Colonic mucosa (tissue), 4 donors: ENCODE measurements around the gene MAP2K1. TPM values are rescaled to one million over a fixed set of nuclear protein-coding genes. Genes with fewer than 3 reads are reported as not detected.
"Not testable (repeated sequence)": the region's sequence is repeated elsewhere in the genome, so short reads cannot be mapped to it uniquely, and the experiment has no call there.

Experiments
- DNase-seq: peaks from one replicate; pipeline ENCODE4 v3.0.0-alpha.2; 2020
- H3K27ac ChIP-seq: fragments of 200-600 bp; one replicate; pipeline ENCODE4 v1.8.0; 2021
- H3K27me3 ChIP-seq: fragments of 200-600 bp; one replicate; pipeline ENCODE4 v1.8.0; 2021
- H3K36me3 ChIP-seq: fragments of 200-600 bp; one replicate; pipeline ENCODE4 v1.8.0; 2021
- H3K4me1 ChIP-seq: fragments of 200-600 bp; one replicate; pipeline ENCODE4 v1.8.0; 2021; ENCODE audit warnings: mild to moderate bottlenecking
- H3K4me3 ChIP-seq: fragments of 200-600 bp; one replicate; pipeline ENCODE4 v1.8.0; 2021
- H3K9ac ChIP-seq, 2 donors: one replicate each; pipeline ENCODE4 v1.7.0; 2013; ENCODE audit warnings: control low read depth in 2 of 2, low read depth in 2 of 2, low read length in 2 of 2
- H3K9me3 ChIP-seq: fragments of 200-600 bp; one replicate; pipeline ENCODE4 v1.8.0; 2021
- CTCF ChIP-seq: fragments of 200-600 bp; IDR thresholded peaks from one replicate; pipeline ENCODE4 v1.8.0; 2022; ENCODE audit warnings: antibody characterized with exemption, mild to moderate bottlenecking
- intact Hi-C: fragments of 100-400 bp; cut with DNase I; formaldehyde crosslinking; loops from one replicate; pipeline ENCODE4 v1.14.1; 2022
- total RNA-seq, 2 donors: library from RNA; stranded (reverse); fragmentation: NEBNext Ultra II Directional in 1 of 2; extraction: Animal tissue kit (Norgen Biotek cat#: 25700) in 1 of 2; gene quantifications; one replicate each; pipeline ENCODE4 v1.2.1, GENCODE V29; 2021
- donor health status: healthy.
- donor health status: DM: no; HTN: no; CAD: no.
- donor health status: DM: no; HTN: no; CAD: no.

MAP2K1 gene
- total RNA-seq, 2 donors from 2014 or later, result 50.0 to 53.2 TPM

DNA sequence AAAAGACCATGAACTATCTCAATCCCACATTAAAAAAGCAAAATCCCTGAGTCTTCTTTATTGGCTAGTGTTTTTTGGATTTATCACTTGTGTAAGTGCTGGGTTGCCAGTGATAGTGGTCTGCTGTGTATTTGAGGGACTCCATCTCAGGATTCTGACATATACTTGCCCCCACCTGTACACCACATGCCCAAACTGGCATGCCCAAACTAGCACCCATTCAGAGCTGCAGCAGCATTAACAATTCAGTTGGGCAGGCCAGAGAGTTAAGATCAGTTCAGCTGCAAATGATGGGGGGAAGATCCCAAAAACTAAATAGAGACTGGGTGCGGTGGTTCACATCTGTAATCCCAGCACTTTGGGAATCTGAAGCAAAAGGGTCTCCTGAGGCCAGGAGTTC lies 23.9 kb upstream of the MAP2K1 start:
- H3K4me1 ChIP-seq, result no peaks in the 10 kb centered on the region
- intact Hi-C loops, result no loop called here
- no peak overlapping the region for H3K27ac ChIP-seq
- H3K36me3 ChIP-seq, result no peaks in the 10 kb centered on the region
- TF ChIP-seq CTCF, result no peak
- no peak for DNase-seq
- no peaks in the 10 kb centered on the region for H3K27me3 ChIP-seq
- H3K9me3 ChIP-seq, result no peaks in the 10 kb centered on the region
- H3K9ac ChIP-seq, result no peak overlapping the region
- no peak overlapping the region for H3K4me3 ChIP-seq

DNA sequence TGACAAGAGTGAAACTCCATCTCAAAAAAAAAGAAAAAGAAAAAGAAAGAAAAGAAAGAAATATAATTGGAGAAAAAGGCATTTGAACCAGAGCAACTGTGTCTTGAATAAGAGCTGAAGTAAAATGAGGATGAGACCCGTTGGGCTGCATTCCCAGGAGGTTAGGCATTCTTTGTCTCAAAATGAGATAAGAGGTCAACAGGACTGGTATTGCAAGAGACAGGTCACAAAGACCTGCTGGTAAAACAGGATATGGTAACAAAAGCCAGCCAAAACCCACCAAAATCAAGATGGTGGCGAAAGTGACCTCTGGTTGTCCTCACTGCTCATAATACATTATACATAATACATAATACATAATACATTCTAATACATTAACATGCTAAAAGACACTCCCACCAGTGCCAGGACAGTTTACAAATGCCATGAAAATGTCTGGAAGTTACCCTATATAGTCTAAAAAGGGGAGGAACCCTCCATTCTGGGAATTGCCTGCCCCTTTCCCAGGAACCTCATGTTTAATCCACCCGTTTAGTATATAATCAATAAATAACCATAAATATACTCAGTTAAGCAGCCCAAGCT lies 21.7 kb upstream of the MAP2K1 start:
- no peak overlapping the region for H3K9ac ChIP-seq
- no peak overlapping the region for H3K4me3 ChIP-seq
- no peak for TF ChIP-seq CTCF
- DNase-seq, result no peak
- no peak overlapping the region for H3K27ac ChIP-seq
- no peaks in the 10 kb centered on the region for H3K9me3 ChIP-seq
- H3K36me3 ChIP-seq, result no peaks in the 10 kb centered on the region
- H3K27me3 ChIP-seq, result no peaks in the 10 kb centered on the region
- no peaks in the 10 kb centered on the region for H3K4me1 ChIP-seq
- intact Hi-C loops, result no loop called here

DNA sequence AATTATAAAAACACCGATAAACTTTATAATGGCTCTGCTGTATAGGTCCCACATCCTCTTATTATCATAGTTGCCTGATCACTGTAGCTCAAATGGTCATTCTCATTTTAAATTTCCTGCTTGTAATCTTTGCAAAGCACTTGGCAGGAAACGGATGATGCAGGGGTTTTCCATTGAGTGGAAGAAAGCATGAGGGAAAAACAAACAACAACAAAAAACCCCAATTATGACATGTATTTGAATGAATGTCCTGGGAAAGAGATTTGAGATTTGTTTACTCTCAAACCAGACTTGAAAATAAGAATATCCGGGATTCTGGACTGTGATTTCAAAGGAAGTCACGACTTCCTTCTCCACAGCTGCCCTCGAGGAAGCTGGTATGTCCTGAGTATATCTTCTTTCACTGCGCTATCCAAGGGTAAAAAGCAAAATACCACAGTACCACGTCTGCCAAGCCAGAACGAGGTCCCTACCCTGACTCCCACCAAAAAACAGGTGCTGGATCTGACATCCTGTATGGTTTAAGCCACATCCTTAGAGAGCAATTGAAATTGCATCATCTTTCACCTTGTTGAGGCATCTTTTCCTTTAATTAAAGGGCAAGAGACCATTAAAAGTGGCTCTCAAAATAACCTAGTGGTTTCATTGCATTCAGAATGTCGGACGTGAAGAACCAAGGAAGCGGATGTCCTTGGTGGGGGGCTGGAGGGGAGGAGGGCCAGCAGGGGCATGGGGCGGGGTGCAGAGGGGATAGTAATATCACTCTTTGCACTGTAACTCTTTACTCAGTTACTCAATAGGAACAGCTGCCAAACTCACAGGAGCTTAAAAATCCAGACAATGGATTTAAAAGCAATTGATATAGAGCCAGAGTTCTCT lies 16.7 kb upstream of the MAP2K1 start:
- no peaks in the 10 kb centered on the region for H3K27me3 ChIP-seq
- H3K27ac ChIP-seq, result peak overlapping the region; percentile 78
- no peaks in the 10 kb centered on the region for H3K9me3 ChIP-seq
- H3K4me1 ChIP-seq, result no peaks in the 10 kb centered on the region
- H3K4me3 ChIP-seq, result peak overlapping the region; percentile 23
- no peak for TF ChIP-seq CTCF
- no peaks in the 10 kb centered on the region for H3K36me3 ChIP-seq
- intact Hi-C loops, result no loop called here
- no peak for DNase-seq
- H3K9ac ChIP-seq, result peak overlapping the region in 1 of 2 donors; percentile 73

DNA sequence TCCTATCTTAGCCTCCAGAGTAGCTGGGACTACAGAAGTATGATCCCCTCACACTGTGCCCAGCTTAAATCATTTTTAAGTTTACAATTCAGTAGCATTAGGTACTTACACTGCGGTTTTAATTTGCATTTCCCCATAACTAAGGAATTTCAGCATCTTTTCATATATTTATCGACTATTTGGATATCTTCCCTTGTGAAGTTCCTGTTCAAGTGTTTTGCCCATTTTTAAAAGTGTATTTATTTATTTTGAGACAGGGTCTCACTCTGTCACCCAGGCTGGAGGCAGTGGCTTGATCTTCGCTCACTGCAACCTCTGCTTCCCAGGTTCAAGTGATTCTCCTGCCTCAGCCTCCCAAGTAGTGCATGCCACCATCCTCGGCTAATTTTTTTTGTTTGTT lies 12.5 kb upstream of the MAP2K1 start:
- TF ChIP-seq CTCF, result no peak
- intact Hi-C loops, result no loop called here
- no peak overlapping the region for H3K9ac ChIP-seq

DNA sequence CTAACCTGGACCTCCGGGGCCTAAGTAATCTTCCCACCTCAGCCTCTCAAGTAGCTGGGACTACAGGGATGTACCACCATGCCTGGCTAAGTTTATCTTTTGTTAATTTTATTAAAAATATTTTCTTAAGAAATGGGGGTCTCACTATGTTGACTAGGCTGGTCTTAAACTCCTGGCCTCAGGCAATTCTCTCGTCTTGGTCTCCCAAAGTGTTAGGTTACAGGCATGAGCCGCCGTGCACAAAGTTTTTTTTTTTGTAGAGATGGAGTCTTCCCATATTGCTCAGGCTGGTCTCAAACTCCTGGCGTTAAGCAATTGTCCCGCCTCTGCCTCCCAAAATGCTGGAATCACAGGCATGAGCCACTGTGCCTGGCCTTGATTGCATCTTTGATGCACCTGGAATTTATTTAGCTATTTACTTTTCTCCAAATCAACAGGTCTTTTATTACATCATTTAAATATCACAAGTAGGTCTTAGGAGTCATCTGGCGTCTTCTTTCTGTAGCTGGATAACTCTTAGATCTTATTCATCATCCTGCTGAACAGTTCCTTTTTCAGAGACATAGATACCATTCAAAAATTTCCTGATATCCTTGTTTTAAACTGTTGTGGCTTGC lies 7.8 kb upstream of the MAP2K1 start:
- no peak for TF ChIP-seq CTCF
- no peaks in the 10 kb centered on the region for H3K9me3 ChIP-seq
- intact Hi-C loops, result no loop called here
- no peak overlapping the region for H3K27ac ChIP-seq
- H3K27me3 ChIP-seq, result no peaks in the 10 kb centered on the region
- H3K36me3 ChIP-seq, result no peaks in the 10 kb centered on the region
- DNase-seq, result no peak
- no peak overlapping the region for H3K9ac ChIP-seq
- no peaks in the 10 kb centered on the region for H3K4me1 ChIP-seq
- no peak overlapping the region for H3K4me3 ChIP-seq

More for the DNA sequence above, 12.5 kb upstream of the MAP2K1 start:
- H3K4me1 ChIP-seq, result no peaks in the 10 kb centered on the region
- H3K4me3 ChIP-seq, result no peak overlapping the region
- no peaks in the 10 kb centered on the region for H3K36me3 ChIP-seq
- no peaks in the 10 kb centered on the region for H3K9me3 ChIP-seq
- no peaks in the 10 kb centered on the region for H3K27me3 ChIP-seq
- DNase-seq, result no peak
- H3K27ac ChIP-seq, result no peak overlapping the region

- H3K9ac ChIP-seq, H3K27ac ChIP-seq, H3K4me1 ChIP-seq, intact Hi-C loops, H3K4me3 ChIP-seq, H3K27me3 ChIP-seq, H3K9me3 ChIP-seq, H3K36me3 ChIP-seq, DNase-seq: not testable (repeated sequence)
These were observed 5.3 kb upstream of the MAP2K1 start for GRCh38 chr15:66381376-66381775.
